CD1c-positive myeloid dendritic cell (primary cell): Measurements from ENCODE around the gene OR51B5.
"Not testable (repeated sequence)": the region's sequence is repeated elsewhere in the genome, so short reads cannot be mapped to it uniquely, and the experiment has no call there.

ENCODE experiments used
- DNase-seq: peaks from one replicate; pipeline ENCODE4 v3.0.0-alpha.2; 2016; ENCODE audit errors: extremely low spot score

OR51B5 gene

GRCh38 chr11:5343474-5344335 is at the start of gene OR51B5:
Gene OR51B5 (minus strand): TSS chr11:5343524. CDS start chr11:5343524, 0 bp downstream.
- DNase-seq: no peak

- DNase-seq: no peak
These were observed 46.9 kb upstream of the OR51B5 start for GRCh38 chr11:5390210-5390609.

DNA sequence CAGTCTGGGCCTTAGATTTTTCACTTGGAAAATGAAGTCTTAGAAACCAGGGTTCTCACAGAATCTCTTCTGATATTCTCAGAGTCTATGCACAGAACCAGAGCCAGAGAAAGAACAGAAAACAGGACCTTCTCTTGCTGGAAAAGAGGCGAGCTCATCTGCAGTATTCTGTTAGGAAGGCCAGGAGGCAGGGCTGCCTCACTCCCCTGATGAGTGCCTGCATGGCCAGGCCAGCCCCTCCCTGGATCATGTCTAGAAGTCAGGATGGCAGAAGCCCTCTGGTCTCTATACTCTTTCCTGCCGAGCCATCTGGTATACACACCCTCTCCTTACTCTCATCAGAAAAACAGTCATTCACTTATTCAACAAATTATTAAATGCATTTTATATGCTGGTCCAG is 41.0 kb upstream of the OR51B5 start:
- no peak for DNase-seq

DNA sequence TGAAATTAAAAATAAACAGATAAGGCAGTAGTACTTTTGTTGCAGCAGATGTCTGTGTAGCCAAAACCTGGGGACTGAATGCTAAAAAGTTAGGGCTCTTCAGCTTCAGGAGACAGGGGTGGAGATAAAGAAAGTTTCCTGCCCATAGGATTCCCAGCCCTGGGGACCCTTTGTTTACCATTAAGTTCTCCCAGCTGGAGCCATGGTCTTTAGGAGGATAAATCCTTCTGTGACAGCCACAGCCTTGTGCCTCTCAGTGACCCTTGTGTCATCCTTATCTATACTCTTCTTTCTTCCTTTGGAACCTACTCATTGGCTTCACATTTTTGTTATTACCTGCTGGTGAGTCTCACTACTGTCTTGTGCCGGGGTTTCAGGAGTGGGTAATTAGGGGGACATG is 40.3 kb upstream of the OR51B5 start, which contains the start of gene OR51M1:
TSS of gene OR51M1 (plus strand) at position 237 of the 400 bp plus-strand sequence. CDS start 5,587 bp downstream, outside the sequence.
- DNase-seq: no peak

DNA sequence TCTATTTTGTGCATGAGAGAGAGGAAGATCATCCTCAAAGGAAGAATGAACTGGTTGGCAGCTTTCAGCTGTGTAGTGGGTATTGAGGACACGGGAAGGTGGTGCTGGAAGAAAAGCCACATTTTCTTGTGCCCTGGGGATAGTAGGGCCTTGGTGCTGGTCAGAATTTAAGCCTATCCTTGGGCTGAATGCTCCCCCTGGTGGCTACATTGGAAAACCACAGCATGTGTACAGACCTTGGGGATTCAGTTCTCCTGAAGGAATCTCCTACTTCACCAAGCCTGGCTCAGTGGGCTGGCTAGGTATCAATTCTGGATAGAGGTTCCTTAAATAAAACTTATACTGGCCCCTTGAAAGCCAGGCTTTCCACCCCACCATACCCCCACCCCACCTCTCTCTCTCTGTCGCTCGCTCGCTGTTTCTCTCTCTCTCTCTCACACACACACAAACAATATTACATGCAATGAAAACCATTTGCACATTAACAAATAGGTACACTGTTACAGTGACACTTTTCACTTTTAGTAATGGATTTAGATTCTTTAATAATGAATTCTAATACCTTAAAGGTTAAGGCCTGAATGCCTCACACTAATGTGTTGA is 37.5 kb upstream of the OR51B5 start:
- DNase-seq: peak; percentile 55

GRCh38 chr11:5369789-5370188 is 26.5 kb upstream of the OR51B5 start:
- no peak for DNase-seq

DNA sequence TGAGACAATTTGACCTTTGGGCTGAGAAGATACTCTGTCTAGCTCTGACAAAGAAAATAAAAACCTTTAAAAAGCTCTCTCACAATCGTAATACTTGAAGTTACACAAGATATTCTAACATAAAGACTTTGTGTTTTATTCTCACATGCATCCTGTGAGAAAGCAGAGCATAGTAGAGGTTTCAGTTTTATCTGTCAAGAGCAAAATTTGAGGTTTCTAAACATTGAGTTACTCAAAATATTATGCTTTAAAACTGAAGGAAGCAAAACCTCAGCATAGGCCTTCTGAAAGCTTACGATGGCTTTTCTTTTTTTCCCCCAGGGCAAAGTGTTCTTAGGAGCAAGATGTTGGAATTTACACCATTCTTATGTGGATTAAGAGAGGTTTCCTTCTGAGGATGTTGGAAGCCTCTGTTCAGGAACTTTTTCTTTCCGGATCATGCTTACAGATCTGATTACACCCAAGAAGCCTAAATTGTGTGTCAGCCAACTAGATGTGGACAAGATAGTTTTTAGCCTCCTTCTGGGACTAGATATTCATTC is 25.2 kb upstream of the OR51B5 start:
- DNase-seq: no peak

DNA sequence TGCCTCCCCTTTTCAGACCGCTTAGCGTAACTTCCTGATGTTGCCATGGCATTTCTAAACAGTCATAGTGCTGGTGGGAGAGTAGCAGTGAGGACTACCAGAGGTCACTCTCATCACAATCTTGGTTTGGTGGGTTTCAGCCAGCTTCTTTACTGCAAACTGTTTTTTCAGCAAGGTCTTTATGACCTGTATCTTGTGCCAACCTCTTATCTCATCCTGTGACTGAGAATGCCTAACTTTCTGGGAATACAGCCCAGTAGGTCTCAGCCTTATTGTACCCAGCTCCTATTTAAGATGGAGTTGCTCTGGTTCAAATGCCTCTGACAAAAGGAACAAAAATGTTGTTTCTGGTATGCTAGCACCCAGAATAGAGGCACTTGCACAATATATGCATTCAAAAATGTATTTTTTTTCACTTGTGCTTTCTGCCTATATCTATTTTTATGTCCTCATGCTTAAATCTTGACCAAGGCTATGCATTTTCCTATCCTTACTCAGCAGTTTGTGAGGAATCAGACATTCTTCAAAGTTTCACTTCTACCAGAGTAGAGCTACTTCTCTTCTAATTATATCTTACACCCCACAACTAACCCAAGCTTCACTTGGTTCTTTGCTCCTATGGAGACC is 24.2 kb upstream of the OR51B5 start:
- no peak for DNase-seq

DNA sequence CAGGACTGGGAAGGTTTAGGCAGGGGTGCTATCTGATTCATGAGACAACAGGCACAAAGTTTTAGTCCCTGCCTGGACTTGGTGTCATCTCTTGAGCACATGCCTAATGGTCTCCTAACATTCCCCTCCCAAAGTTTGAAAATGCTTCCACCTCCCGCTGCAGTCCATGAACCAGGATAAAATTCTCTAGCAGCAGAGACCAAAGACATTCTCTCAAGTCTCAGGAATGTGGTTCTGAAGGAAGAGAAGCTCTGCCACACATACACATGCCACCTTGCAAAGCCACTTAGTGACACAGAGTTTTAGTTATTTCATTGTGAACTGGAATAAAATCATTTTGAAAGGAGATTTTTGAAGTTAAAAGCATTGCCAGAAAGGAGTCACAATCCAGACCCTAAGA is 23.5 kb upstream of the OR51B5 start:
- DNase-seq: no peak

GRCh38 chr11:5366365-5366764 is 23.0 kb upstream of the OR51B5 start:
- not testable (repeated sequence) for DNase-seq

DNA sequence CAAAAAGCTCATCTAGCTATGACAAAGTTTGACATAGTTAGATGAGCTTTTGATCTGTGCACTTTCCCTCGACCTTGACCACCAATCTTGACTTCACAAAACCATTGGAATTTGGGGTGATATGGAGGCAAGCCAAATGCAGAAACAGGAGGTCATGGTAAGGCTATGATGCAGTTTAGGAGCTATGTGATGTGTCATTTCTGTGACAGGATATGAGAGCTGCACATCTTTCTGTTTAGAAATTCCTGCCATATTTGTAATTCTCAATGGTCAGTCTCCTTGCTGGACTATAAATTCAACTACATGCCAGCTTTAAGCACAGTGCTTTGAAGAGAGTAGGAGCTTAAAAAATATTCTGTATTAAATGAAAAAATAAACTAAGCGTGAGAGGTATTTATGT is 20.9 kb upstream of the OR51B5 start:
- no peak for DNase-seq

DNA sequence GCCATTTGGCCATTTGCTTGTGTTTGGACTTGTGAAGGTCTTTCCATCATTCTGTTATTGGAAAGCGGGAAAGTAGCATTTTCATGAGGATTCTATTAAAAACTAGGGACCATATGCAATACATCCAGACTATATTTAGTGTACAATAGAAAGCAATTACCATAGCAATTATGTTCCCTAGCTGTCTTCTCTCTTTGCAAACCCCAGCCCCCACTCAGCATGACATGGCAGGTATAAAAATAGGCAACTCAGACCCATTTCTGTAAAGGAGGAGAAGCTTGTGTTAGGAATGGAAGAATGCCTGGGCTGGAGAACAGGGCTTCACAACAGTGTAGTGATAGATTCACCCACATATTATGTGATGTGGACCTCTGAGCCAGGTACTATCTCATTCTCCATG is 20.4 kb upstream of the OR51B5 start:
- no peak for DNase-seq

DNA sequence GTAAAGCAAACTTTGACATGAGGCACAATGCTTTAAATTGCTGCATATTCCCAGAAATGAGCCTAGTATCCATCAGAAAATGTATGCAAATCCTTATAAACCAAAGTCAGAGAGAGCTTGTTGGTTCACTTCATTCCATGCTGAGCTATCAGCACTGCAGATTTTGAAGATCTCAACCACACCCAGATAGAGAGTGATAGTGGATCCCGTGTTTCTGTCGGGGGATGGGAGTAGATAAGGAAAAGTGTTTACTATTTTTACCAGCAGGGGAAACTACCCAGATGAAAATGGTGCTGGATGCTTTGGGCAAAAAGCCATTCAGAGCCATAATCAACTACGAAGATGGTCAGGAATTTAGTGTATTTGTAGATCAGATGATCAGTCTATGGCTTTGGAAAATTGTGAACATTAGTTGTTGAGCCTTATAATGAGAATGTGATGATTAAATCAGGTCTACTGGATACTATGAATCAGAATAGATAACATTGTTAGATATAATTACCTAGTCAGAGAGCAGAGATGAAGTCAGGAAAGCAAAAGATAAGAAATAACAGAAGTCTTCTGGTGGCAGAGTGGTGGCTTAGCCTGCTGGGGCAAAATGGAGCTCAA is 18.8 kb upstream of the OR51B5 start:
- no peak for DNase-seq

- not testable (repeated sequence) for DNase-seq
These were observed 12.7 kb upstream of the OR51B5 start for GRCh38 chr11:5356031-5356430.

DNA sequence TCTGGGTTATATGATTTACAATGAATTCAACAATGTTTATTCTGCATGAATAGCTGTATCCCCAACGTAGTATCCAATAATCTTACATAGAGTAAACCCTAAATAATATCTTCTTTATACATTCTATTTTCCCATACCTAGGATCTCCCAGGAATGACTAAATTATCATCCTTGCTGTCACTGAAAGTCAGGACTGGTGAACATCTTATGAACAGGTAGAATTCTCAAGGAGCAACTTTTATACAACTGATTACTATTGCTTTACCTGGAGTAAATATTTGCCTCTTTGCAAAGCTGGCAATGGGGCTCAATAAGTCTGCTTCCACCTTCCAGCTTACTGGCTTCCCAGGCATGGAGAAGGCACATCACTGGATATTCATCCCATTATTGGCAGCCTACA is 7.9 kb upstream of the OR51B5 start, which contains the start of gene OR51B6:
TSS of gene OR51B6 (plus strand) at position 301 of the 400 bp plus-strand sequence. CDS start at position 301, 0 bp downstream.
- DNase-seq: no peak

DNA sequence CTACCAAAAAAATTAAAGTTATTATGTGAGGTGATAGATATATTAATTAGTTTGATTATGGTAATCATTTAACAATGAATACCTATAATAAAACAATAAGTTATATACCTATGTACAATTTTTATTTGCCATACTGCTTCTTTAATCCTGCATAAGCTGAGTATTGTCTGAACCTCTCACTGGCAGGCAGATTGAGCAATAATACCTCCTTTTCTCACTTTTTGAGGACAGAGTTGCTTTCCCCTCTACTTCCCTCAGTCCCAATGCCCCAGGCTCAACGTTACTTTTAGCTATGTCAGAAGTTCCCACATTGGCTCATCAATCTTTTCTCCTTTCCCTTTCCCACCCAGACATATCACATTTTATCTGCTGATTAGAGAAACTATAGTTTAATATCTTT is 6.2 kb upstream of the OR51B5 start:
- DNase-seq: no peak

GRCh38 chr11:5348551-5349194 is 5.3 kb upstream of the OR51B5 start:
- no peak for DNase-seq

DNA sequence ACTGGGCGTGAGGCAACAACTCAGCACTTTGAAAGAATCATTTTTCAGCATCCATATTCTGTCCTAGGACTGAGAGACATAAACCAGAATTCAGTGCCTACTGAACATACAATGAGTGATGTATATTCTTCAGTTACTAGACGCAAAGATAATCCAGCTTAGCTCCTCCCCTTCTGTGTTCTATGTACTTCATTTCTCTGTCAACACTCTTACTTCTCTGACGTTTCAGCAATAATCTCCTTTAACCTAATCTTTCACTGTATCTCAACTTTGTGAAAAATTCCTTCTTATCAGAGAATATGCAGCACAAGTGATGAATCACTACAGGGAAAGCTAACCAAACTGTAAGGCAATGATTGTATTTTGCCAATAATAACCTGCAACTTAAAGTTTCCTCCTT is 2.5 kb upstream of the OR51B5 start:
- DNase-seq: no peak

DNA sequence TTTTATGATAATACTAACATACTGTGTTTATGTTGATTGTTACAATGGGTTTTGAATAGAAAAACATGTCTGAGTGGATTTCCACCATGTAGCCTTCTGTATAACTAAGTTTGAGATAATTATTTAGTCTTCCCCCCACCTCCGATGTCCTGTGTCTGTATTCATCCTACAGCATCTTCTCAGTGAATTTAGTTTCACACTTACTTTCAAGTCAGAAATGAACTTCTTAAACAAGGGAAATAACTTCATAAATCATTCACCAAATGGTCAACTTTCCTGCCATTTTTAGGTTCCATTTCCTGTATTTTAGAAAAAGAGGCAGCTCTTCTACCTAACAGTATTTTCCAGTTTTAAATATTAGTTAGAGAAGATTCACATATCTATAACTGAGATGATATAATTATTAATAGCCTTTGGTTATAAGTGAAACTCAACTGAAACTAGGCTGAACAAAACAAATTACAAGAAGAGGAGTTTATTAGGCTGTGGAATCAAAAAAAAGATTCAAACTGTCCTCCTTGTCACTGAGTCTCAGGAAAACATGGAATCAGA is 3.5 kb downstream of the OR51B5 start:
- no peak for DNase-seq

- not testable (repeated sequence) for DNase-seq
These were observed 6.1 kb downstream of the OR51B5 start for GRCh38 chr11:5337253-5337652.

- no peak for DNase-seq
These were observed 7.0 kb downstream of the OR51B5 start for GRCh38 chr11:5336331-5336730.
